Measurements from ENCODE around the gene UGT1A5. TPM values are rescaled to one million over a fixed set of nuclear protein-coding genes. Genes with fewer than 3 reads are reported as not detected.
"Not testable (repeated sequence)": the region's sequence is repeated elsewhere in the genome, so short reads cannot be mapped to it uniquely, and the experiment has no call there.

Gene UGT1A5
- total RNA-seq, 2 experiments from 2014 or later, result not detected

GRCh38 chr2:233700028-233700635, 12.6 kb upstream of the UGT1A5 start:
- ChIA-PET CTCF (no interaction called here), POLR2A (no interaction called here)
- intact Hi-C loops (cut with micrococcal nuclease), result no loop called here
- peaks cover 8% of the 10 kb centered on the region for H3K27me3 Mint-ChIP-seq
- no peak overlapping the region for H3K4me3 Mint-ChIP-seq
- no peak overlapping the region for H3K27ac Mint-ChIP-seq
- TF ChIP-seq CTCF (IDR thresholded peaks at IDR 0.05), result no peak
- H3K9me3 Mint-ChIP-seq, result no peaks in the 10 kb centered on the region
- no peak for DNase-seq
- H3K4me1 Mint-ChIP-seq (ENCODE audit: low read depth), result no peaks in the 10 kb centered on the region
- ATAC-seq, result no peak
- no peaks in the 10 kb centered on the region for H3K36me3 Mint-ChIP-seq (ENCODE audit: low read depth)

- intact Hi-C loops (cut with micrococcal nuclease); H3K9me3 Mint-ChIP-seq; H3K27ac Mint-ChIP-seq; ATAC-seq; H3K36me3 Mint-ChIP-seq (ENCODE audit: low read depth); DNase-seq; H3K4me1 Mint-ChIP-seq (ENCODE audit: low read depth); POLR2A ChIA-PET; H3K27me3 Mint-ChIP-seq; CTCF ChIA-PET; H3K4me3 Mint-ChIP-seq: not testable (repeated sequence)
Observed at GRCh38 chr2:233700842-233701241, 11.9 kb upstream of the UGT1A5 start.

- POLR2A ChIA-PET, result no interaction called here
- TF ChIP-seq CTCF (IDR thresholded peaks at IDR 0.05), result no peak
Observed at GRCh38 chr2:233702238-233702637, 10.5 kb upstream of the UGT1A5 start.

GRCh38 chr2:233705911-233706506, 6.7 kb upstream of the UGT1A5 start:
- POLR2A ChIA-PET, result no interaction called here
- Mint-ChIP-seq H3K27ac (no peak overlapping the region), H3K4me3 (no peak overlapping the region), H3K36me3 (ENCODE audit: low read depth) (no peaks in the 10 kb centered on the region), H3K27me3 (peaks cover 5% of the 10 kb centered on the region), H3K4me1 (ENCODE audit: low read depth) (no peaks in the 10 kb centered on the region), H3K9me3 (no peaks in the 10 kb centered on the region)
- CTCF ChIA-PET, result no interaction called here
- DNase-seq (no peak), ATAC-seq (no peak)
- intact Hi-C loops (cut with micrococcal nuclease), result no loop called here
- TF ChIP-seq CTCF (IDR thresholded peaks at IDR 0.05), result no peak

More at GRCh38 chr2:233702238-233702637, 10.5 kb upstream of the UGT1A5 start:
- no peaks in the 10 kb centered on the region for H3K36me3 Mint-ChIP-seq (ENCODE audit: low read depth)
- H3K27ac Mint-ChIP-seq, result no peak overlapping the region
- H3K4me3 Mint-ChIP-seq, result no peak overlapping the region
- DNase-seq (no peak), ATAC-seq (no peak)
- intact Hi-C loops (cut with micrococcal nuclease), result no loop called here
- H3K27me3 Mint-ChIP-seq, result peaks cover 4% of the 10 kb centered on the region
- CTCF ChIA-PET, result no interaction called here
- no peaks in the 10 kb centered on the region for H3K9me3 Mint-ChIP-seq
- no peaks in the 10 kb centered on the region for H3K4me1 Mint-ChIP-seq (ENCODE audit: low read depth)

- DNase-seq (no peak), ATAC-seq (no peak)
- H3K27me3 Mint-ChIP-seq, result peaks cover 8% of the 10 kb centered on the region
- no peaks in the 10 kb centered on the region for H3K9me3 Mint-ChIP-seq
- intact Hi-C loops (cut with micrococcal nuclease), result no loop called here
- H3K4me1 Mint-ChIP-seq (ENCODE audit: low read depth), result no peaks in the 10 kb centered on the region
- H3K36me3 Mint-ChIP-seq (ENCODE audit: low read depth), result no peaks in the 10 kb centered on the region
- POLR2A ChIA-PET, result no interaction called here
- CTCF ChIA-PET, result no interaction called here
- no peak overlapping the region for H3K27ac Mint-ChIP-seq
- TF ChIP-seq CTCF (IDR thresholded peaks at IDR 0.05), result no peak
- no peak overlapping the region for H3K4me3 Mint-ChIP-seq
Observed at GRCh38 chr2:233706720-233707119, 6.0 kb upstream of the UGT1A5 start.

All from activated CD8-positive, alpha-beta T cell treated with anti-CD3 and anti-CD28 coated beads for 36 hours (primary cell).